SU-DHL-6 (cell line): ENCODE measurements around the gene C1orf116.

Experiments
- H2AFZ ChIP-seq: fragments of 200-600 bp; sonication (generic); 2 replicates; pipeline ENCODE4 v1.6.1; 2014; ENCODE audit warnings: low read depth, mild to moderate bottlenecking, moderate library complexity, mixed read lengths, antibody characterized with exemption, low read length; ENCODE audit not compliant: severe bottlenecking
- H3F3A ChIP-seq: fragments of 200-600 bp; shearing (Covaris generic); 2 replicates; pipeline ENCODE4 v1.6.0; 2016; ENCODE audit warnings: antibody characterized with exemption, mild to moderate bottlenecking; ENCODE audit not compliant: insufficient read depth
- H3K27ac ChIP-seq: fragments of 200-600 bp; sonication (generic); 2 replicates; pipeline ENCODE4 v1.5.1; 2016; ENCODE audit warnings: low read depth, mild to moderate bottlenecking, low read length, moderate library complexity, mixed read lengths
- H3K27me3 ChIP-seq: fragments of 200-600 bp; sonication (generic), shearing (Covaris generic); 2 replicates; pipeline ENCODE4 v1.6.0; 2014; ENCODE audit warnings: mild to moderate bottlenecking, low read length
- H3K36me3 ChIP-seq: fragments of 200-600 bp; sonication (generic); 2 replicates; pipeline ENCODE4 v1.6.1; 2014; ENCODE audit warnings: mild to moderate bottlenecking, low read length, mixed read lengths
- H3K4me2 ChIP-seq: fragments of 300-600, 200-600 bp; shearing (Covaris generic), sonication (generic); 2 replicates; pipeline ENCODE4 v1.6.0; 2014; ENCODE audit warnings: low read length, low read depth, mild to moderate bottlenecking; ENCODE audit not compliant: poor library complexity, severe bottlenecking
- H3K4me3 ChIP-seq: fragments of 200-600 bp; sonication (generic); 2 replicates; pipeline ENCODE4 v1.5.1; 2014; ENCODE audit warnings: antibody characterized with exemption, low read length, mild to moderate bottlenecking, mixed read lengths; ENCODE audit not compliant: insufficient read depth, poor library complexity, severe bottlenecking
- H3K79me2 ChIP-seq: fragments of 200-600 bp; sonication (generic); 2 replicates; pipeline ENCODE4 v1.6.1; 2014; ENCODE audit warnings: mild to moderate bottlenecking, low read length, moderate library complexity; ENCODE audit not compliant: insufficient read depth
- H3K9ac ChIP-seq: fragments of 200-600 bp; sonication (generic); 2 replicates; pipeline ENCODE4 v1.7.0; 2014; ENCODE audit warnings: mild to moderate bottlenecking, low read length
- H3K9me2 ChIP-seq: fragments of 200-600 bp; sonication (generic); replicated peaks from 2 replicates; pipeline ENCODE4 v1.6.1; 2014; ENCODE audit warnings: low read length; ENCODE audit not compliant: insufficient read depth
- H3K9me3 ChIP-seq: fragments of 200-600 bp; sonication (generic); 2 replicates; pipeline ENCODE4 v1.6.1; 2014; ENCODE audit warnings: low read length, mixed read lengths; ENCODE audit not compliant: insufficient read depth
- H4K20me1 ChIP-seq: fragments of 200-600 bp; sonication (generic); 2 replicates; pipeline ENCODE4 v1.6.1; 2014; ENCODE audit warnings: low read depth, mild to moderate bottlenecking, antibody characterized with exemption, low read length, moderate library complexity, mixed read lengths
- CTCF ChIP-seq: fragments of 200-600 bp; sonication (generic); IDR thresholded peaks from one replicate; pipeline ENCODE4 v1.5.1; 2017; ENCODE audit warnings: antibody characterized with exemption, mild to moderate bottlenecking, low read length, moderate library complexity; ENCODE audit not compliant: insufficient read depth, poor library complexity, severe bottlenecking
- EZH2phosphoT487 ChIP-seq: fragments of 200-600 bp; sonication (generic), shearing (Covaris generic); conservative IDR thresholded peaks from 2 replicates; pipeline ENCODE4 v1.6.1; 2018; ENCODE audit warnings: mild to moderate bottlenecking, antibody characterized with exemption, low read length, moderate library complexity, mixed read lengths

Gene C1orf116

GRCh38 chr1:207049514-207049913, 17.0 kb upstream of the C1orf116 start:
- H3F3A ChIP-seq: 0 out of 2 replicates have a peak, but pooled peaks cover 3% of the 10 kb centered on the region
- H3K79me2 ChIP-seq: no peaks in the 10 kb centered on the region
- H2AFZ ChIP-seq: no peak overlapping the region
- H3K9ac ChIP-seq: no peak overlapping the region
- TF ChIP-seq EZH2phosphoT487 (no peak), CTCF (no peak)
- H3K9me2 ChIP-seq: no peaks in the 10 kb centered on the region
- no peaks in the 10 kb centered on the region for H3K9me3 ChIP-seq
- H3K36me3 ChIP-seq: no peaks in the 10 kb centered on the region
- no peaks in the 10 kb centered on the region for H3K27me3 ChIP-seq
- no peak overlapping the region for H3K27ac ChIP-seq
- no peaks in the 10 kb centered on the region for H4K20me1 ChIP-seq
- no peak overlapping the region for H3K4me3 ChIP-seq
- H3K4me2 ChIP-seq: no peak overlapping the region

GRCh38 chr1:207049054-207049453, 16.5 kb upstream of the C1orf116 start:
- no peak overlapping the region for H3K4me3 ChIP-seq
- TF ChIP-seq CTCF (no peak), EZH2phosphoT487 (no peak)
- no peaks in the 10 kb centered on the region for H4K20me1 ChIP-seq
- no peaks in the 10 kb centered on the region for H3F3A ChIP-seq
- no peaks in the 10 kb centered on the region for H3K79me2 ChIP-seq
- no peak overlapping the region for H2AFZ ChIP-seq
- no peak overlapping the region for H3K9ac ChIP-seq
- H3K27me3 ChIP-seq: no peaks in the 10 kb centered on the region
- no peaks in the 10 kb centered on the region for H3K9me3 ChIP-seq
- H3K4me2 ChIP-seq: no peak overlapping the region
- no peaks in the 10 kb centered on the region for H3K9me2 ChIP-seq
- H3K36me3 ChIP-seq: no peaks in the 10 kb centered on the region
- H3K27ac ChIP-seq: no peak overlapping the region

GRCh38 chr1:207048041-207048440, 15.5 kb upstream of the C1orf116 start:
- no peak overlapping the region for H3K9ac ChIP-seq
- no peaks in the 10 kb centered on the region; the same call in 1 of the 2 replicates for H3K27me3 ChIP-seq
- H3K9me2 ChIP-seq: no peaks in the 10 kb centered on the region
- H3K27ac ChIP-seq: no peak overlapping the region
- no peaks in the 10 kb centered on the region for H3K9me3 ChIP-seq
- no peaks in the 10 kb centered on the region for H4K20me1 ChIP-seq
- H3K4me3 ChIP-seq: no peak overlapping the region
- H3F3A ChIP-seq: no peaks in the 10 kb centered on the region
- no peak overlapping the region for H3K4me2 ChIP-seq
- TF ChIP-seq CTCF: no peak
- TF ChIP-seq EZH2phosphoT487: no peak
- H3K79me2 ChIP-seq: no peaks in the 10 kb centered on the region
- no peak overlapping the region for H2AFZ ChIP-seq
- H3K36me3 ChIP-seq: no peaks in the 10 kb centered on the region
